ENCODE measurements around the gene DLK1.

Gene DLK1

GRCh38 chr14:100711493-100711892, 15.2 kb upstream of the DLK1 start:
- H3K9me3 Mint-ChIP-seq: no peaks in the 10 kb centered on the region
- TF ChIP-seq CTCF (IDR thresholded peaks at IDR 0.05; ENCODE audit: unreplicated experiment in 3 of 3): no peak
- H3K27ac Mint-ChIP-seq: peak overlapping the region in 2 of 3 experiments; percentile 76 to 85
- H3K27me3 Mint-ChIP-seq (ENCODE audit: low read depth): peaks cover 41% of the 10 kb centered on the region
- peak overlapping the region in 2 of 3 experiments; percentile 10 to 43 for H3K4me3 Mint-ChIP-seq
- H3K4me1 Mint-ChIP-seq: peaks cover 63% of the 10 kb centered on the region
- no peaks in the 10 kb centered on the region for H3K36me3 Mint-ChIP-seq (ENCODE audit: low read depth)

DNA sequence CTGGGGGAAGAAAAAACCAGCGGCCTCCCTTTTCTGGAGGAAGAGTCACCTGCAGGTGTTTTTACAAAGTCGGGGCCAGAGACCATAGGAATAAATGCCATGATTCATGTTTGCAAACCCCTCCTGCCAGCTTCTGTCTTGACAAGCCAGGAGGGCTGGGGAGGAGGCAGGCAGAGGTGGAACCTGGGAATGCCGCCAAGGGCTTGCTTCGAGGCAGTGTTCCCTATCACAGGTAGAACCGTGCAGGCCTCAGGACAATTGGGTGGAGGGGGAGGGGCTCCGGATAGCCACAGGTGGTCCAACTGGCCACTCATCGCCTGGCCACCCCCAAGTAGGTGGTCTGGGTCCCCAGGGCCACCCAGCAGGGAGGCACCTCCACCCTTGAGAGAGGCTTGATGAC, 14.2 kb upstream of the DLK1 start:
- H3K36me3 Mint-ChIP-seq (ENCODE audit: low read depth): no peaks in the 10 kb centered on the region
- H3K4me1 Mint-ChIP-seq: peaks cover 60% of the 10 kb centered on the region
- H3K27me3 Mint-ChIP-seq (ENCODE audit: low read depth): peaks cover 41% of the 10 kb centered on the region
- no peaks in the 10 kb centered on the region for H3K9me3 Mint-ChIP-seq
- no peak overlapping the region for H3K4me3 Mint-ChIP-seq
- no peak for TF ChIP-seq CTCF (IDR thresholded peaks at IDR 0.05; ENCODE audit: unreplicated experiment in 3 of 3)
- no peak overlapping the region for H3K27ac Mint-ChIP-seq

GRCh38 chr14:100713705-100714104, 13.0 kb upstream of the DLK1 start:
- no peaks in the 10 kb centered on the region for H3K36me3 Mint-ChIP-seq (ENCODE audit: low read depth)
- H3K27me3 Mint-ChIP-seq (ENCODE audit: low read depth): peaks cover 40% of the 10 kb centered on the region
- H3K27ac Mint-ChIP-seq: peak overlapping the region in 1 of 3 experiments; percentile 55
- H3K9me3 Mint-ChIP-seq: no peaks in the 10 kb centered on the region
- no peak overlapping the region for H3K4me3 Mint-ChIP-seq
- TF ChIP-seq CTCF (IDR thresholded peaks at IDR 0.05; ENCODE audit: unreplicated experiment in 3 of 3): no peak
- peaks cover 65% of the 10 kb centered on the region for H3K4me1 Mint-ChIP-seq

DNA sequence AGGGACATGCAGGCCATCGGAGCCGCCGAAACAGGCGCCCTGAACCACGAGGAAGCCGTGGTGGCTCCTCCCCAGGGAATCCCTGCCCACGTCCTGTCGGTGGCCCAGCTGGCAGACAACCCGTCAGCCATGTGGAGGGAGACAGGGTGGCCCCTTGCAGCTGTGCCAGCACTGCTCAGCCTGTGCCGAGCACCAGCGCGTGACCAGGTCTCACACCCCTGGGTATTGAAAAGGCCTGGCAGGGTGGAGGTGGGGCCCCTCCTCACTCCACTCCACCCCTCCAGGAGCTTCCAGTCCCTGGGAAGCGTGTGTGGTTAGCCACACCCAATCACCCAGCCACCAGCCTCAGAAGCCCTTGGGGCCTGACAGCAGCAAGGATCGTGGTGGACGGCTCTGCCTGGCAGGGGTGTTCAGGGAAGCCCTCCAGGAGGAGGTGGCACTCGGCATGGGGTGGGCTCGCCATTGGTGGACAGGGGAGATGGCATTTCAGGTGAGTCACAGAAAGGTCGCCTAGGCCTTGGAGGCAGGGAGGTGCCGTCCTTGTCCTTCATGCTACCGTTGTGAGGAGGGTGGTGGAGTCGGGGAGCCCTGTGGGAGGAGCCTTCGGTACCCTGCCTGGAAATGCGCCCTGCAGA, 12.3 kb upstream of the DLK1 start:
- no peaks in the 10 kb centered on the region for H3K9me3 Mint-ChIP-seq
- peak overlapping the region in 1 of 3 experiments; percentile 55 for H3K27ac Mint-ChIP-seq
- peaks cover 46% of the 10 kb centered on the region for H3K27me3 Mint-ChIP-seq (ENCODE audit: low read depth)
- no peak for TF ChIP-seq CTCF (IDR thresholded peaks at IDR 0.05; ENCODE audit: unreplicated experiment in 3 of 3)
- H3K4me1 Mint-ChIP-seq: peaks cover 69% of the 10 kb centered on the region
- H3K36me3 Mint-ChIP-seq (ENCODE audit: low read depth): no peaks in the 10 kb centered on the region
- no peak overlapping the region for H3K4me3 Mint-ChIP-seq

DNA sequence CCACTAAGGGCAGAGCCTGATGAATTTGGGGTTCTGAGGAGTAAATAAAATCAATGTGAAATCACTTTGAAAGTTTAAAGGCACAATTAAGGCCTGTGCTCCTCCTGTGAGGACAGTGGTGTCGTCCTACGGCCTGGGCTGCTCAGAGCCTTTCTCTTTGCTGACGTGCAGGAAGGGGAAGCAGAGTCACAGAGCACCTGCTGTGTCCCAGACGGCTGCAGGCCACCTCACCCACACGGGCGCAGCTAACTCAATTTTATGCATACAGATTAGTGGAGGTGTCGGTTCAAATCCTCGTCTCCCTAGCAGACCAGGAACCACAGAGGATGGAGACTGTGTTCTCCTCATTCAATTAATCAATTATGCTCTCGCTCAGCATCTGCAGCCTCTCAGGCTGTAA, 11.4 kb upstream of the DLK1 start:
- no peak for TF ChIP-seq CTCF (IDR thresholded peaks at IDR 0.05; ENCODE audit: unreplicated experiment in 3 of 3)
- Mint-ChIP-seq H3K9me3 (no peaks in the 10 kb centered on the region), H3K36me3 (ENCODE audit: low read depth) (no peaks in the 10 kb centered on the region), H3K27me3 (ENCODE audit: low read depth) (peaks cover 46% of the 10 kb centered on the region), H3K27ac (peak overlapping the region in 2 of 3 experiments; percentile 8 to 41), H3K4me3 (no peak overlapping the region), H3K4me1 (peaks cover 70% of the 10 kb centered on the region)

DNA sequence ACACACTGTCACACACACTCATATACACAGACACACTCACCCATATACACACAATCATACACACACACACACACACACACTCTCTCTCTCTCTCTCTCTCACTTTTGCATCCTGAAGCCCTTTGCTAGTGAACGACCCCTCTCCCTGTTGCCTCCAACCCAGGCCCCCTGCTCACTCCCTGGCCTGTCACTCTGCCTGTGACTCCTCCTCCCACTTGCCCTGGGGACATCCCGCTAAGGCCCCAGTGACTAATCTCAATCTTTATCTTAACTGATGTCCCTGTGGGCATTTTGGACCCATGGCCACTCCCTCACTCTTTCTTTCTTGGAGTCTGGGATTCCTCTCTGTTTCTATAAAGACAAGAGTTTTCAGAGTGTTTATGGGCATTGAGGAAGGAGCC, 10.9 kb upstream of the DLK1 start:
- Mint-ChIP-seq H3K27ac (peak overlapping the region in 2 of 3 experiments; percentile 8 to 41), H3K36me3 (ENCODE audit: low read depth) (no peaks in the 10 kb centered on the region), H3K9me3 (no peaks in the 10 kb centered on the region), H3K4me3 (no peak overlapping the region), H3K4me1 (peaks cover 68% of the 10 kb centered on the region), H3K27me3 (ENCODE audit: low read depth) (peaks cover 41% of the 10 kb centered on the region)
- TF ChIP-seq CTCF (IDR thresholded peaks at IDR 0.05; ENCODE audit: unreplicated experiment in 3 of 3): no peak
